GM12873 (cell line): ENCODE data around the gene KDM1A.
A peak's percentile ranks its signal among the peaks of the same experiment; 100 is the strongest.

ENCODE experiments used
- TF ChIP-seq, protein P1 (sequence below): IDR thresholded peaks from 2 replicates; pipeline ENCODE4 v1.5.1; 2012; ENCODE audit warnings: low read depth, mild to moderate bottlenecking, moderate library complexity, low read length, control low read depth; ENCODE audit not compliant: insufficient read depth; ENCODE audit errors: missing control alignments

The KDM1A gene

GRCh38 chr1:22976461-22977243, 42.6 kb upstream of the KDM1A start:
- TF ChIP-seq, protein P1, sequence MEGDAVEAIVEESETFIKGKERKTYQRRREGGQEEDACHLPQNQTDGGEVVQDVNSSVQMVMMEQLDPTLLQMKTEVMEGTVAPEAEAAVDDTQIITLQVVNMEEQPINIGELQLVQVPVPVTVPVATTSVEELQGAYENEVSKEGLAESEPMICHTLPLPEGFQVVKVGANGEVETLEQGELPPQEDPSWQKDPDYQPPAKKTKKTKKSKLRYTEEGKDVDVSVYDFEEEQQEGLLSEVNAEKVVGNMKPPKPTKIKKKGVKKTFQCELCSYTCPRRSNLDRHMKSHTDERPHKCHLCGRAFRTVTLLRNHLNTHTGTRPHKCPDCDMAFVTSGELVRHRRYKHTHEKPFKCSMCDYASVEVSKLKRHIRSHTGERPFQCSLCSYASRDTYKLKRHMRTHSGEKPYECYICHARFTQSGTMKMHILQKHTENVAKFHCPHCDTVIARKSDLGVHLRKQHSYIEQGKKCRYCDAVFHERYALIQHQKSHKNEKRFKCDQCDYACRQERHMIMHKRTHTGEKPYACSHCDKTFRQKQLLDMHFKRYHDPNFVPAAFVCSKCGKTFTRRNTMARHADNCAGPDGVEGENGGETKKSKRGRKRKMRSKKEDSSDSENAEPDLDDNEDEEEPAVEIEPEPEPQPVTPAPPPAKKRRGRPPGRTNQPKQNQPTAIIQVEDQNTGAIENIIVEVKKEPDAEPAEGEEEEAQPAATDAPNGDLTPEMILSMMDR, result peak; percentile 88

GRCh38 chr1:22978299-22978698, 41.0 kb upstream of the KDM1A start:
- TF ChIP-seq, protein P1, result no peak

DNA sequence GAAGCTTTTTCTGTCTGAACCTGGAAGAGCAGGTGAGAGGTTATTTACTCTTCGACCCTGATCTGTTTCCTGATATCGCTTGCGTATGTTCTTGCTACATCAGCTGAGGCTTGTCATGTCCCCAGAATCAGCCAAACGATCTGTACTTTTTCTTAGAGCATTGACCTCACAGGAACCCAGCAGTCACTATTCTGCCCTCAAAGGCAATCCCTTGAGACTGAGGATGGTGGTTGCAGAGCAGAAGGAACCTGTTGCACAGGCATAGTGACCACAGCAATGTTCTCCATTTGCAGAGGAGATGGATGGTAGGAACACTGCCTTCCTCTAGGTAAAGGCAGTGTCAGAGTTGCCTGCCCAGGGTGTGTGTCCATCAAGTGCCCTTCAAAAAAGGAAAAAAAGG, 35.3 kb upstream of the KDM1A start:
- TF ChIP-seq, protein P1, result no peak

DNA sequence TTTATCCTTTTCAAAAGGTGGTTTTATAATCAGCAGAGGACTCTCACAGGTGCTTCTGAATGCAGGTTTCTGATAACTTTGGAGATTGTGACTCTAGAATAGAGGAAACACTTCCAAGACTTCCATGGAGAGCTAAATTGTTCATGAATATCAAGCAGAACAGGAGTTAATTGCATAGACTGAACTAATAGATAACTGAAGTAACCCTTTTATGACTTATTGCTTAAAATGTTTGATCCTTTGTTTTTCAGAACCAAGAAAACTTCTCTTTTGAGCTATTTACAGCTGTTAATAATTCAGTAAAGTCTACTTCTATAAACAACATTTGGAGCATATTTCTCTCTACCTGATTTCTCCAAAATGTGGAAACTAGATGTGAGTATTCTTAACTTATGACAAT, 23.5 kb upstream of the KDM1A start:
- TF ChIP-seq, protein P1, result no peak

DNA sequence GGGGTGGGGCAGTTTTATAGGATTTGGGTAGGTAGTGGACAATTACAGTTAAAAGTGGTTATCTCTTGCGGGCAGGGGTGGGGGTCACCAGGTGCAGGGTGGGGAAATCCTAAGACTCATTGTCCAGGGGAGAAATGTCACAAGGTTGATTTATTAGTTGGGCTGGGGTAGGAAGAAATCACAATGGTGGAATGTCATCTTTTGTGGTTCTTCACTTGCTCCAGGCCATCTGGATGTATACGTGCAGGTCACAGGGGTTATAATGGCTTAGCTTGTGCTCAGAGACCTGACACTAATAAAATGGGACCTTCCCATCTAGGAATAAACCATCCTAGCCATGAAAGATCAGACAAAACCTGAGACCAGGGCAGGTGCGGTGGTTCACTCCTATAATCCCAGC, 15.2 kb upstream of the KDM1A start:
- TF ChIP-seq, protein P1, result no peak

DNA sequence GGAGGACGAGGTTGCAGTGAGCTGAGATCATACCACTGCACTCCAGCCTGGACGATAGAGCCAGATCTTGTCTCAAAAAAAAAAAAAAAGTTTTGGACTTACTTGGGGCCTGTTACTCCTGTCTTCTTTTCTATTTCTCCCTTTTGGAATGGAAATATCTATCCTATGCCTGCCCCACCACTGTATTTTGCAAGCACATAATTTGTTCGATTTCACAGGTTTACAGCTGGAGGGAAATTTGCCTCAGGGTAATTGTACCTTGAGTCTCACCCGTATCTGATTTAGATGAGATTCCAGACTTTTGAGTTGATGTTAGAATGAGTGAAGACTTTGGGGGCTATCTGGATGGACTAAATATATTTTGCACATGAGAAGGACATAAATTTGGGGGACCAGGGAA, 12.2 kb upstream of the KDM1A start:
- TF ChIP-seq, protein P1, result no peak

DNA sequence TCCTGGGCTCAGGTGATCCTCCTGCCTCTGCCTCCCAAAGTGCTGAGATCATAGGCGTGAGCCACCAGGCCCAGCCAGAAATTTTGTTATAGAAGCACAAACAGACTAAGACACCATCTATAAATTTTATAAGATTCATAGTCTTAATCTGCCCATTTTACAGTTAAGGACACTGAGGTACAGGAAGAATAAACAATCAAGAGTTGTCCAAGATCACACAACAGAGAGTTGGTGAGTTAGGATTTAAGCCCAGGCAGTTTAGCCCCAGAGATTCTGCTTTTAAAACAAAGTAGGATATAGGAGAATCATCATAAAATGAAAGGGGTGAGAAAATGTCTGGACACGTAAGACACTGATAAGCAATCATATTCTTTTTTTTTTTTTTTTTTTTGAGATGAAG, 10.4 kb upstream of the KDM1A start:
- TF ChIP-seq, protein P1, result no peak
